Activated CD4-positive, alpha-beta T cell treated with anti-CD3 and anti-CD28 coated beads for 1 hour (primary cell): ENCODE results near the gene GOSR2.
"Not testable (repeated sequence)": the region's sequence is repeated elsewhere in the genome, so short reads cannot be mapped to it uniquely, and the experiment has no call there.

Source experiments
- DNase-seq: peaks from one replicate; pipeline ENCODE4 v3.0.0-alpha.2; 2020

The GOSR2 gene

DNA sequence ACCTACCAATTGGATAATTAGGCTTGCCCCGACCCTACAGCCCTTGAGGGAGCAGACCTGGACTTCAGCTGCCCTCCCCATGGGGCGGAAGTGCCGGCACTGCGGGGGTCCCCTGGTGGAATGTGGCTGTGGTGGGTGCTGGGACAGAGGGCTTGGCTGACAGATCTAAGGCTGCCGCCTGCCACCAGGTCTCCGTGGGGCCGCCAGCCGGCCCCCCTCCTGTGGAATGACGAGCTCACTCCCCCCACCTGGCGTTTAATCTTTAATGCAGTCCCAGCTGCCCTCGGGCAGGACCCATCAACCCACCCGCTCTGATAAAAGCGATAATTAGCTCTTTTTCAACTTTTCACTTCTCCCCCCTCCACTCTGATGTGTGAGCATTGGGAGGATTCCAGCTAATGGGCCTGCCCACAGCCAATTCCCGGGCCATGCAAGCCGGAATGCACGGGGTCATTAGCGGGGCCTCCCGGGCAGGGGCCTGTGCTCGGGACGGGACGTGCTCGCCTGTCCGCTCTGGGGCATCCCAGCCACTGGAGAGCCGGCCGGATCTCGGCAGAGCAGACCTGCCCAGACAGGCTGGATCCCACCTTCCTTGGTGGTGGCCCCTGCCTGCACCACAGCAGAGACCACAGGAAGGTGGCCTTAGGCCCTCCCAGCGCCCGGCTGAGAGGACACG, 28.3 kb upstream of the GOSR2 start:
- DNase-seq, result no peak

DNA sequence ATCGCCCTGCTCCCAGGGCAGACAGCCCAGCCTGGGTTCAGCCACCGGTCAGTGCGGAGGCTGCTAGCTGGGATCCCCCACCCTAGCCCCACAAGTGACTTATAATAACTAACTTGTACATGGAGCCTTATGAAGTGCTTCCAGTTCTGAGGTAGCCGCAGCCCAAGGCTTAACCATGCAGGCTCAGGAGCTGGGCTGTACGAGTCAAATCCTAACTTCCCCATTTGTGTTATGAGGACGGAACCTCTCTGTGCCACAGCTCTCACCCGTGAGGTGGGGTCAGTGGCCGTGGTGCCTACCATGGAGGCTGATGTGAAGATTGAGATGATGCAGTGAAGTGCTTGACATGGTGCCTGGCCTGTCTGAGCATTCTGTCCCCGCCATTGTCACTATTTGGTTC, 27.8 kb upstream of the GOSR2 start:
- DNase-seq, result no peak

DNA sequence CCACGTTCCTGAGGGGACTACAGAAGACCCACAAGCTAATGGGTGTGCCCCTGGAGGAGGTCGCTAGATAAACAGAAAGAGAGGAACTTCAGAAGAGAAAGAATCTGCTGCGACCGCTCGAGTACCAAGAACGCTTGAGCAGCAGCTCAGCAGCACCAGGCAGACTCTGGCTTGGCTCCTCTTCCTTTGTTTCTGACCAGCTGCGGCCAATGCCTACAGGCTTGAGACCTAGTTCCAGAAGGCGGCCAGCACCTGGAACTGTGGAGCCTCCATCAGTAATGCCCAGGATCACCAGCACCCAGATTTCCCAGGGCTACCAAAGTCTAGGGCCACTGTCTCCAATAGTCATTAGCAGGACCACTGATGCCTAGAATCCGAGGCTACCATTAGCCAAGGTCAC, 26.0 kb upstream of the GOSR2 start:
- DNase-seq, result no peak

DNA sequence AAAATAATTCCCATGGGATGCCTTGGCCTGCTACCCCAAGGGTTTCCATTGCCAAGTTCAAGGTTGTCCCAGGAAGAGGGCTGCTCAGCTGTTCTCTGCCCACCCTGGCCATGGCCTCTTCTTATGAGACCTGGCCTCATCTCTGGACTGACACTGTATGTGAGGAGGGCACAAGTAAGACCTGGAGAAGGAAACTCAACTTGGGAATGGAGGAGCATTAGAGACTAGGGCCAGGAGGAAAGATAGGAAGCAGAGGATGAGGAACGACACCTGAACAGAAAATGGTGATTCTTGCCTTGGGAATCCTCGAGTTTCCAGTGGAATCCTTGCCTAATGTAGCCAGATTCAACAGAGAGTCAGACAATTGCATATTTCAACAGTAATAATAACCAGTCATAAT, 24.6 kb upstream of the GOSR2 start:
- no peak for DNase-seq

DNA sequence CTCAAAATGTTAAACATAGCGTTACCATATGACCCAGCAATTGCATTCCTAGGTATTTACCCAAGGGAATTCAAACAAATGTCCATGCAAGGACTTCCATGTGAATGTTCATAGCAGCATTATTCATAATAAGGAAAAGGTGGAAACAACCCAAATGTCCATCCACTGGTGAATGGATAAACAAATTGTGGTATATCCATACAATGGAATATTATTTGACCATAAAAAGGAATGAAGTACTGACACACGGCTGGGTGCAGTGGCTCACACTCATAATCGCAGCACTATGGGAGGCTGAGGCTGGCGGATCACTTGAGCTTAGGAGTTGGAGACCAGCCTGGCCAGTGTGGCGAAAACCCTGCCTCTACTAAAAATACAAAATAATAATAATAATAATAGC, 24.1 kb upstream of the GOSR2 start:
- no peak for DNase-seq

DNA sequence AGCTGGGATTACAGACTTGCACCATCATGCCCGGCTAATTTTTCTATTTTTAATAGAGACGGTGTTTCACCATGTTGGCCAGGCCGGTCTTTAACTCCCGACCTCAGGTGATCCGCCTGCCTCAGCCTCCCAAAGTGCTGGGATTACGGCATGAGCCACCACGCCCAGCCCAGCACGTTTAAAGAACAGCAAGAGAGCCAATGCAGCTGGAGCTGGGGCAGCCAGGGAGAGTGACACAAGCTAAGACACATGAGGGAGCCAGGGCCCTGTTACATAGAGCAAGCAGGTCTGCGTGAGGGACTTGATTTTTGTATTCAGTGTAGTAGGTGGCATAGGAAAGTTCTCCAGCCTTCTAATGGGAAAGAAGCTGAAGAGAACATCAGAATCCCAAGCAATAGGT, 21.7 kb upstream of the GOSR2 start:
- no peak for DNase-seq

DNA sequence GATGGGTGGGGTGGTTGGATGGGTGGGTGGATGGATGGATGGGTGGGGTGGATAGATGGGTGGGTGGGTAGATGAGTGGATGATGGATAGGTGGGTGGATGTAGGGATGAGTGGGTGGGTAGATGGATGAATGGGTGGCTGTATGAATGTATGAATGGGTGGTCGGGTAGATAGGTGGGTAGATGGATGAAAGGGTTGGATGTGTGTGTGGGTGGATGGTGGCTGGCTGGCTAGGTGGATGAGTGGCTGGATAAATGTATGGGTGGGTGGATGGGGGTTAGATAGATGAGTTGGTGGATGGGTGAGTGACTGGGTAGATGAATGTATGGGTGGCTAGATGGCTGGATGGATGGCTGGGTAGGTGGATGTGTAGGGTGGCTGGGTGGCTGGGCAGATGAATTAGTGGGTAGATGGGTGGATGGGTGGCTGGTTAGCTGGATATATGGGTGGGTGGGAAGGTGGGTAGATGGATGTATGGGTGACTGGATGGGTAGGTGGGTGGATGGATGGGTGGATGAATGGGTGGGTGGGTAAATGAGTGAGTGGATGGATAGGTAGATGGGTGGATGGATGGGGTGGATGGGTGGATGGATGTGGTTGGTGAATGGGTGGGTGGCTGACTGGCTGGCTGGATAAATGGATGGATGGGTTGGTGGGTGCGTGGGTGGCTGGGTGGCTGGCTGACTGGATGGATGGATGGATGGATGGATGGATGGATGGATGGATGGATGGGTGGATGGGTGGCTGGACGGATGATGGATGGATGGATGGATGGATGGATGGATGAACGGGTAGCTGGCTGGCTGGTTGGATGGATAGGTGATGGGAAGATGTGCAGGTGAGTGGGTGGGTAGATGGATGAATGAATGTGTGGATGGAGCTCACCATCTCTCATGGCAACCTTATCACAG, 18.9 kb upstream of the GOSR2 start:
- DNase-seq, result no peak

DNA sequence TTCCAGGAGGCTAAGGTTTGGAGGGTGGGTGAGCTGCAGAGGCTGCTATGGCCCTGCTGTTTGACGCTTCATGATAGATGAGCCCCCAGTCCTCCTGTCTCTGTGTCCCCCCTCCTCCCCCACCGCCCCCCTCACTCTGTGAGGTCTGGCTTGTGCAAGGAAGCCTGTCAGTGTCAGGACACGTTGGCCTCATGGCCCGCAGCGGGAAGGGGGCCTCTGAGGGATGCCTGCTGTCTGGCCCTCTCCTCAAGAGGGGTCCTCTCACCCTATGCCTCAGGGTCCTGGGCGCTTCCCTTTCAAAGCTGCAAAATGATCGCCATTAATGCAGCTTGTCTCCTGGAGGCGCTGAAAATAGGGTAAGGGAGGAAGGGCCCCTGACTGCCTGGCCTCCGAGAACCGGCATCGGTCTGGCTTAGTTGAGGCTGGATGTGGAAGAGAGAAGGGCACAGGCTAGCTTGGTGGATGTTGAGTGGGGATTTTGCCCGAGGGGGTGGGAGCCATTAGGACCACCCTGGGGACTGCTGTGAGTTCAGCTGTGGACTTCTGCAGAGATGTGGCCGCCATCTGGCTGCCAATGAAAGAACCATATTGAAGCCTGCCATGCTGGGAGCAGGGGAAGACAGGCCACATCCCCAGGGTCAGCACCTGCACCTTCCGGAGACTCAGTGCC, 14.8 kb upstream of the GOSR2 start:
- DNase-seq, result no peak

DNA sequence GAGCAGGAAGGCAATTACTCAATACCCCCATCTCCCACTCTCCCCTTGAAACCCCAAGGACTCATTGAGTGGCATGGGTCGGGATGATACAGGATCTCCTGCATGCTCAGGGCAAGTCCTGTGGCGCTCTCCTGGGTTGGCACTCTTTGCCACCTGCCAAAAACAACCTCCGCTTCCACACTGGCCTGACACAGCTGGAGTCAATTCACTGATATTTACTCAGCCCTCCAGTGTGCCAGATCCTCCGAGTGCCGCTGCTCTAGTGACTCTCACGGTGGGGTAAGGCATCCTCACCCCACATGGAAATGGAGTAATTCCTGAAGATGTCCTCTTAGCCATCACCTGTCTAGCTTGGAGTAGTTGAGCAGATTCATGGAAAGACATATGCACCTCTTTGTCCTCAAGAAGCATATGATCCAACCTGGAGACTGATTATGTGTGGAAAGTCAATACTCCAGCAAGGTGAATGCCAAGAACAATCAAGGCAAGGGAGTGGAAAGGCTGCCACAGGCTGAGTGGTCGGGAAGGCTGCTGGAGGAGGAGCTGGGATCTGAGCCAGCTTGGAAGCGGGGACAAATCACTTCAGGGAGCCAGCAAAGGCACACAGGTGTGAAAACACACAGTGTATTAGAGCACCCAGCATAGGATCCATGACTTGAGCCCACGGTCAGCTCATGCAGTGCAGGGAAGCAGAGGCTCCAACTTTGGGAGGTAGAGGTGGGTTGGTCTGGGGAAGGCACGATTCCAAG, 12.6 kb upstream of the GOSR2 start:
- no peak for DNase-seq

DNA sequence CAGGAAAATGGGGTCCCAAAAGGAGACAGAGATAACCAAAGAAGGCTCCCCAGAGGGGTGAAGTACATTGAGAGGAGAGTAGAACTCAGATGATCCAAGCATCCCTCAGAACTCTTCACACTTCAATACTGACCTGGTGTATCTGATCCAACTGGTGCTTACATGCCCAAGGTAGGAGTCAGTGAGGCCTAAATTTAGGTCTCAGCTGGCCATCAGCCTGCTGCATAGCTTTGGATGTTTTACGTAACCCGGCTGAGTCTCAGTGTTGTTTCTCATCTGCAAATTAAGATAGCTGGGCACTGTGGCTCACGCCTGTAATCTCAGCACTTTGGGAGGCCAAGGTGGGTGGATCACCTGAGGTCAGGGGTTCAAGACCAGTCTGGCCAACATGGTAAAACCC, 11.6 kb upstream of the GOSR2 start:
- DNase-seq, result no peak

DNA sequence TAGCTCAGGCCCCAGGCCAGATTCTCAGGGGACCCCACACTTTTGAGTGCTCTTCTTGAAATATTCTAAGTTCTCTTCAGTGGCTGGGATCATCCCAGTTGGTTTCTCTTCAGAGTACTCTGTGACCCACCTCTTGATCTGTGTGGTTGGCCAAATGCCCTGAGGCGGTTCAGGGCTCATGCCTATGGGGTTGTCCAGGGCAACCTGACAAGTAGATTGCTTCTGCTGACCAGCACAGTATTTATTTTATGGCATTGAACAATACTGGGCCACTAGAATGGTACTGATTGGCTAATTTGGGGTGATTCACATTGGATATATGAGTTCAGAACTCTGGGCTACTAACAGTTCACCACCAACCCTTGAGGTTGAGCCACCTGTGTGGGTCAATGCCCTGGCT, 7.4 kb upstream of the GOSR2 start:
- DNase-seq, result no peak

DNA sequence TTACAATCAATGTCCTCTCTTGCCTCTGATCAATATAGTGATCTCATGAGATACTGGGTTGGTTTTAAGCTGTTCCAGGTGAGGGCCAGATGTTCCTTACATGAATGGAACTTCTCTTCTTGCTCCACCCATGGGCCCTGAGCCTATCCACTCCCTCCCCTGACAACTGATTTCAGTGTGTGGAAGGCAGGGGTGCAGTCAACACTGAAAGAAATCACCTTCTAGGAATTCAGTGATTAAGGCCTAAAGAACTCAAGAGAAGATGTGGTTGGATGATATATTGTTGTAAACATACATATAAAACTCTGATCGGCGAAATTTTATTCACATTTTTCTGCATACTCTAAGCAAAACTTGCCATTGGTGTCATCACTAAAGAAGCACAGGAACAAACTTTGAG, 6.7 kb upstream of the GOSR2 start:
- DNase-seq, result no peak

DNA sequence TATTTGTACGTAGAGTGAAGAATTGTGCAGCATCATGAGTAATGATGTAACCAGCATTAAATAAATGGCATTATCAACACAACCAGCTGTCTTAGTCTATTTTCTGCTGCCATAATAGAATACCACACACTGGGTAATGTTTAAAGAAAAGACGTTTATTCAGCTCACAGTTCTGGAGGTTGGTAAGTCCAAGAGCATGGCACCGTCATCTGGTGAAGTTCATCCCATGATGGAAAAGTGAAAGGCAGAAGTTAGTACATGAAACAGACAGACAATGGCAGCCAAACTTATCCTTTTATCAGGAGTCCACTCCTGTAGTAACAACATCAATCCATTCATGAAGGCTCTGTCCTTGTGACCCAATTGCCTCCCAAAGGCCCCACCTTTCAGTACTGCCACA, 6.3 kb upstream of the GOSR2 start:
- DNase-seq, result no peak

DNA sequence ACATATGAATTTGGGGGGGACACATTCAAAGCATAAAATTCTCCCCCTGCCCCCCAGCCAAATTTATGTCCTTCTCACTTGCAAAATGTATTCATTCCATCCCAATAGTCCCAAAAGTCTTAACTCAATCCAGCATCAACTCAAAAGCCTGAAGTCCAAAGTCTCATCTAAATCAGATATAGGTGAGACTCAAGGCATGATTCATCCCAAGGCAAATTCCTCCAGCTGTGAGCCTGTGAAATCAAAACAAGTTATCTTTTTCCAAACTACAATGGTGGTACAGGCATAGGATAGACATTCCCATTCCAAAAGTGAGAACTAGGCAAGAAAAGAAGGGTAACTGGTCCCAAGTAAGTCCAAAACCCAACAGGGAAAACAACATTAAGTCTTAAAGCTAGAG, 5.9 kb upstream of the GOSR2 start:
- no peak for DNase-seq

DNA sequence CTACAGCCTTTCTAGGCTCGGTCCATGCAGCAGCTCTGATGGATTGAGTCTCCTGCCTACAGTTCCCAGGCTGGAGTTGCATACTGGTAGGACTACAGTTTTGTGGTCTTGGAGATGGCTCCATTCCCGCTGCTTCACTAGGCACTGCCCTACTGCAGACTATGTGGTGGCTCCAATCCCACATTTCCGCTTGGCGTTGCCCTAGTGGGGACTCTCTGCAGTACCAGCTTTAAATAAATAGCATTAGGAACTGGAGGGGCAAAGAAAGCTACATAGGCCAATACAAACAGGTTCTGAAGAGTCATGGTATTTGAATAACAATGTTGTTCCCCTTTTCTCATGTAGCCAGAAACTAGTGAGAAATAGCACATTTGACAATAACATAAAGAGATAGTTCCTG, 5.4 kb upstream of the GOSR2 start:
- no peak for DNase-seq

DNA sequence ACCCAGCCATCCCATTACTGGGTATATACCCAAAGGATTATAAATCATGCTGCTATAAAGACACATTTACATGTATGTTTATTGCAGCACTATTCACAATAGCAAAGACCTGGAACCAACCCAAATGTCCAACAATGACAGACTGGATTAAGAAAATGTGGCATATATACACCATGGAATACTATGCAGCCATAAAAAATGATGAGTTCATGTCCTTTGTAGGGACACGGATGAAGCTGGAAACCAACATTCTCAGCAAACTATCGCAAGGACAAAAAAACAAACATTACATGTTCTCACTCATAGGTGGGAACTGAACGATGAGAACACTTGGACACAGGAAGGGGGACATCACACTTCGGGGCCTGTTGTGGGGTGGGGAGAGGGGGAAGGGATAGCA, 998 bp upstream of the GOSR2 start:
- DNase-seq, result not testable (repeated sequence)

DNA sequence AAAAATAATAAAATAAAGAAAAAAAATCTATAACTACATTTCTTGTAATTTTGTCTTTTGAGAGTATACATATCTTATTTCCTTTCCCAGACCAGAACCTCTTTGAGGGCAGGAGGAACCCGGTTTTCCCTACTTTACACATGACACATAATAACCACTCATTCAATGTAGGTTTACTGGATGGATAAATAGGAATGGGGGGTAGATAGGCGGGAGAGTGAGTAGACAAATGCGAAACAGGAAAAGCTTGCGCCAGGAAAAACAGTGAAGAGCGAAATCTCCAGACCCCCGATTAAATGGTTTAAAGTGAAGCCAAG, 515 bp upstream of the GOSR2 start:
- DNase-seq, result no peak

DNA sequence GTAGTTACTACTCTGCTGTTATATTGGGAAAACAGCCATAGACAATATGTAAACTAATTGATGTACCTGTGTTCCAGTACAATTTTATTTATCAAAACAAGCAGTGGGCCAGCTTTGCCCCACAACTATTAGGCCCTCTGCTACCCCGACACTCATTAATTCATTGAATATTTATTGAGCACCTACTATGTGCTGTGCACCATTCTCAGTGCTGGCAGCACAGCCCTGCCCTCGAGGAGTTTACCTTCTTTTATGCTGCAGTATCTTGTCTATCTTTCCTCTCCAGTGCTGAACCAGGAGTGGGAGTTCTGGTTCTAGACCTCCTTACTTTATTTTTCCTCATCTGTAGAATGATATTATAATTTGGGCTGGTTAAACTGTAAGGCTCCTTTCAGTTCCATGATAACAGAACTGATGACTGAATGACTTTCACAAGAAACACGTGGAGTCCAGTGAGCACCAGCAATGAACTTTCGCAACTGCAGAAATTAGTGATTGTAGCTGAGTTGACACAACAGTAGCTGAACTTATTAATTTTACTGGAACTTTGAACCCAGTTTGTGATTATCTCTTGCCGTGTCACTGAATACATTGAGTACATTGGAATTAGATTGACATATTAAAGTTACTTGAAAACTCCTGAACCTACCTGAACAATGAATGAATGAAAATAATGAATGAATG, 2.4 kb downstream of the GOSR2 start:
- no peak for DNase-seq

DNA sequence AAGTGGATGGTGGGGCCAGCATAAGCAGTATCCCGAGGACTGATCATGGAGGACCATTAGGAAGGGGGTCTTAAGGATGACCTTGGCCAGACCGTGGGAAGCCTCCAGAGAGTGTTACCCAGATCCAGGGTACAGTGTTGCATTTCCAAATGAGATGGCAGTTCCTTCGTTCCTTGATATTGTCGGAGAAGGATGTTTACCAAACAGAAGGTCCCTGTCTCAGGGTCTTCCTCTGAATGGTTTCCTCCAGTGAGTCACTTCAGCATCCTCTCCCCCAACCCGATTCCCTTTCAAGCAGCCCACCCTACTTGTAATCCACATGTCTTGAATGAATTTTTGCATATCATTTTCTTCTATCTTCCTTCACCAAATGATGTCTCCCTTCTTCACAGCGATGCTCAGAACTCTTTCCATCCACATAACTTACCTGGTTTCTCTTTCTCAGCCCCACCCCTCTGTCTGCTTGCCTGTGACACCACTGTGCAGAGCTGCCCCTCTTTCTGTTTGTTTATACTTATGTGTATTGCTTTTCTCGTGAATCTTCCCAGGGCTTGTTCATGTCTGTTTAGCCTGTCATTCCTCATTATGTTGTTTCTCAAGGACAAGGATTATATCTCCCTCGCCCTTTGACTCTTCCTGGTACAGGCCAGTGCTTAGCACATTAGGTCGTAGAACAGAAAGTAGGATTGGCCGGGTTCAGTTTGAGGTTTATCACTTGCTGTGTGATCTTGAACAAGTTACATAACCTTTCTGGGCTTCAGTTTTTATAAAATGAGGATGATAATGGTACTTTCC, 5.7 kb downstream of the GOSR2 start:
- DNase-seq, result no peak

DNA sequence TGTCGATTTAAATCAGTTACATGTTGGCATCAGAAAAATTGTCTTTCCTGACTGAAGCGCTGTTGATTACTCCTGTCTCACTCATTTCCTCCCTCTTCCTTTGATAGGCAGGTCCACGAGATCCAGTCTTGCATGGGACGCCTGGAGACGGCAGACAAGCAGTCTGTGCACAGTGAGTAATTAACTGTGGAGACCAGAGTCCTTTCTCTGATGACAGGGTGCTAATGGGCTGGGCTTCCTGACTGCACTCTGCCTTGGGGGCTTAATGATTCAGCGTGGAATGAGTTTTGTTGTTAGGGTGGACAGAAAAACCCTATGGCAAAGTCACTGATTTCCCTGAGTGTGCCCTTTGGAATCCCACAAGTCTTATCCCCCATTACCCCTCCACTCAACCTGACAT, 6.5 kb downstream of the GOSR2 start:
- DNase-seq, result no peak

DNA sequence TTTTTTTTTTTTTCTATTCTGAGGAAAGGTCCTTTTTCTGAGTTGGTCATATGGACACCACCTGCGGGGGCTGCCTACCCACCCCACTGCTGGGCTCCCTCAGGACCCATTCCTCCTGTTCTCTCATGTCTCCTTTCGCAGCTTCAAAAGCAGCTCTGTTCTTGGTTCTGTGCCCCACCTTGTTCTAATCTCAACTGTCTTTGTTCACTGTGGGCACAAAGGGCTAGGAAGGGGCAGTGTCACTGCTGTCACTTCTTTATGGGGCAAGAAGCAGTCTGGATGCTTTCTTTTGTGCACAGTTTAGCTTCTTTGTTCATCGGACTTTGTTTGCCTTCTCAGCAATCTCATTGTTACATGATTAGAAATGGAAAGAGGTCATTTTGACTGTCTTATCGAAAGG, 7.1 kb downstream of the GOSR2 start:
- DNase-seq, result no peak

DNA sequence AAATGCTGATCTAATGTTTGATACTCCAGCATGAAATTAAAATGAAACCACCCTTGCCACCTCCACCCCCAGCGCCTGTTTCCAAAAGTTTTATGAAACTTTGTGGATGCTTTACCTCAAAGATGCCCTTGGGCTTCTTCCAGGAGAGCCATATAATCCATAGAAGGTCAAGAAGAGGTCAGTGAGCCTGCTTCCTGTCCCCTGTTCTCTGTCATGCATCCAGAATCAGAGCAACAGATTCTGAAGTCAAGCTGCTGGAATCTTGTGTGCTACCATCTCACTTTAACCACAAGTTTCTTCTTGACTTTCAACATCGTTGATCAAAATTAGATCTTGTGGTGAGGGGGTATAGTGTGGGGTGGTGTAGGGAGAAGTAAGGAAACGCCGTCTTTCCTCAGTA, 8.6 kb downstream of the GOSR2 start:
- DNase-seq, result no peak
